K562 (cell line): ENCODE results near the gene LENG9. TPM values are rescaled to one million over a fixed set of nuclear protein-coding genes. Genes with fewer than 3 reads are reported as not detected.

Experiments used
- BCL6 ChIP-seq: fragments of 250-450 bp; sonication (Bioruptor Pico); IDR thresholded peaks from 2 replicates; pipeline ENCODE4 v1.4.0; 2020
- CTBP1 ChIP-seq: fragments of 450-650 bp; IDR thresholded peaks from 2 replicates; pipeline ENCODE4 v1.6.1; 2016; ENCODE audit warnings: borderline replicate concordance
- EP300 ChIP-seq: IDR thresholded peaks from 2 replicates; pipeline ENCODE4 v1.6.1; 2012; ENCODE audit warnings: low read length, improper control_type of control experiment
- KDM1A ChIP-seq, 2 experiments: fragments of 450-650 bp; IDR thresholded peaks; 2 replicates each; pipeline ENCODE4 v1.6.1; 2016; ENCODE audit warnings: mild to moderate bottlenecking in 2 of 2
- POLR2G ChIP-seq: fragments of 200-400 bp; formaldehyde crosslinking; IDR thresholded peaks from 2 replicates; pipeline ENCODE4 v1.6.1; 2017; ENCODE audit warnings: low read depth, mild to moderate bottlenecking, antibody characterized with exemption, low read length, moderate library complexity
- PTBP1 ChIP-seq: fragments of 200-400 bp; formaldehyde crosslinking; IDR thresholded peaks from 2 replicates; pipeline ENCODE4 v1.6.1; 2017; ENCODE audit warnings: low read depth, low read length
- RBM25 ChIP-seq: fragments of 200-400 bp; formaldehyde crosslinking; IDR thresholded peaks from 2 replicates; pipeline ENCODE4 v1.6.1; 2018; ENCODE audit warnings: low read length, low read depth, moderate library complexity; ENCODE audit not compliant: severe bottlenecking
- ZNF121 ChIP-seq: sonication (generic); formaldehyde crosslinking; conservative IDR thresholded peaks from 2 replicates; pipeline ENCODE4 v1.8.0; 2022; ENCODE audit warnings: missing genetic modification reagents
- ZNF592 ChIP-seq: fragments of 450-650 bp; IDR thresholded peaks from 2 replicates; pipeline ENCODE4 v1.6.1; 2017; ENCODE audit warnings: antibody characterized with exemption, mild to moderate bottlenecking
- ZNF780A ChIP-seq: fragments of 250-450 bp; sonication (Bioruptor Pico); IDR thresholded peaks from 2 replicates; pipeline ENCODE4 v1.5.0; 2021; ENCODE audit warnings: mild to moderate bottlenecking
- ZZZ3 ChIP-seq: fragments of 450-650 bp; IDR thresholded peaks from 2 replicates; pipeline ENCODE4 v1.6.1; 2016; ENCODE audit warnings: antibody characterized with exemption, mild to moderate bottlenecking, moderate library complexity
- polyA plus RNA-seq, 8 experiments: library from polyadenylated mRNA; depleted of rRNA in 4 of 8; stranded (reverse) in 5 of 8; unstranded in 3 of 8; fragments of >200 nt; fragmentation: Nextera tagmentation in 2 of 8; fragmentation: Illumina TruSeq in 1 of 8; extraction: Ambion mirVana in 2 of 8; extraction: Trizol in 1 of 8; gene quantifications; 2 replicates each; pipeline versions ENCODE4 v1.2.1 to v1.2.3, GENCODE V29; 2011 to 2014; ENCODE audit warnings: inconsistent platforms in 1 of 8, missing spikeins in 1 of 8
- total RNA-seq, 7 experiments: library from RNA; depleted of rRNA in 6 of 7; stranded (reverse); fragments of >200 nt in 6 of 7; fragmentation: Illumina TruSeq in 2 of 7; extraction: Trizol in 2 of 7; gene quantifications; 2 replicates each; pipeline versions ENCODE4 v1.2.1 to v1.2.3, GENCODE V29; 2011 to 2021; ENCODE audit warnings: low replicate concordance in 1 of 7
- TF ChIP-seq, protein P1 (sequence below): fragments of 250-450 bp; sonication (Bioruptor Pico); IDR thresholded peaks from 2 replicates; pipeline ENCODE4 v1.5.0; 2022; ENCODE audit warnings: mild to moderate bottlenecking

The LENG9 gene
- total and polyA plus RNA-seq, 9 of the 15 experiments (the other 6 are each of a cell fraction or from before 2014, with no cell fraction given), result 0.06 to 0.64 (median 0.33) TPM; not detected in 1

GRCh38 chr19:54428323-54429175, 35.0 kb downstream of the LENG9 start (continued):
- TF ChIP-seq ZNF592, result no peak
- no peak for TF ChIP-seq BCL6
- peak; percentile 73 for TF ChIP-seq RBM25
- TF ChIP-seq EP300, result no peak
- 0 out of 2 replicates have a peak, but pooled peaks have one; percentile 23 for TF ChIP-seq PTBP1
- no peak for TF ChIP-seq ZNF780A (CRISPR knock-in tag)
- TF ChIP-seq KDM1A (IDR thresholded peaks at IDR 0.05), result peak in 1 of 2 experiments; percentile 62; a peak in 3 of 4 replicates
- peak; percentile 55; the same call in 1 of the 2 replicates for TF ChIP-seq POLR2G
- TF ChIP-seq CTBP1, result no peak
- TF ChIP-seq ZZZ3, result no peak
- peak; percentile 96 for TF ChIP-seq ZNF121 (CRISPR knock-in tag)
- TF ChIP-seq, protein P1, sequence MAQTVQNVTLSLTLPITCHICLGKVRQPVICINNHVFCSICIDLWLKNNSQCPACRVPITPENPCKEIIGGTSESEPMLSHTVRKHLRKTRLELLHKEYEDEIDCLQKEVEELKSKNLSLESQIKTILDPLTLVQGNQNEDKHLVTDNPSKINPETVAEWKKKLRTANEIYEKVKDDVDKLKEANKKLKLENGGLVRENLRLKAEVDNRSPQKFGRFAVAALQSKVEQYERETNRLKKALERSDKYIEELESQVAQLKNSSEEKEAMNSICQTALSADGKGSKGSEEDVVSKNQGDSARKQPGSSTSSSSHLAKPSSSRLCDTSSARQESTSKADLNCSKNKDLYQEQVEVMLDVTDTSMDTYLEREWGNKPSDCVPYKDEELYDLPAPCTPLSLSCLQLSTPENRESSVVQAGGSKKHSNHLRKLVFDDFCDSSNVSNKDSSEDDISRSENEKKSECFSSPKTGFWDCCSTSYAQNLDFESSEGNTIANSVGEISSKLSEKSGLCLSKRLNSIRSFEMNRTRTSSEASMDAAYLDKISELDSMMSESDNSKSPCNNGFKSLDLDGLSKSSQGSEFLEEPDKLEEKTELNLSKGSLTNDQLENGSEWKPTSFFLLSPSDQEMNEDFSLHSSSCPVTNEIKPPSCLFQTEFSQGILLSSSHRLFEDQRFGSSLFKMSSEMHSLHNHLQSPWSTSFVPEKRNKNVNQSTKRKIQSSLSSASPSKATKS (CRISPR knock-in tag), result no peak
